K562 (cell line): ENCODE data around the gene MYMX. TPM values are rescaled to one million over a fixed set of nuclear protein-coding genes. Genes with fewer than 3 reads are reported as not detected.

Source experiments
- BDP1 ChIP-seq: IDR thresholded peaks from 3 replicates; pipeline ENCODE4 v1.6.1; 2011; ENCODE audit not compliant: insufficient read length, insufficient read depth
- FOXA3 ChIP-seq, 2 experiments: fragments of 450-650 bp in 1 of 2; sonication (generic) in 1 of 2; formaldehyde crosslinking; IDR thresholded peaks in 1 of 2; conservative IDR thresholded peaks in 1 of 2; 2 replicates each; pipeline versions ENCODE4 v1.4.0 to v1.8.0; 2020 to 2022; ENCODE audit warnings: mild to moderate bottlenecking in 2 of 2, missing genetic modification reagents in 1 of 2
- KDM2B ChIP-seq: fragments of 250-450 bp; sonication (Bioruptor Pico); IDR thresholded peaks from 2 replicates; pipeline ENCODE4 v1.8.0; 2021; ENCODE audit warnings: mild to moderate bottlenecking, moderate library complexity
- NCOA4 ChIP-seq: fragments of 450-650 bp; IDR thresholded peaks from 2 replicates; pipeline ENCODE4 v1.6.1; 2018; ENCODE audit warnings: mild to moderate bottlenecking; ENCODE audit not compliant: partially characterized antibody
- SPI1 ChIP-seq: IDR thresholded peaks from 2 replicates; pipeline ENCODE4 v1.6.1; 2011; ENCODE audit warnings: low read depth, low read length, control low read depth, borderline replicate concordance
- TRIM28 ChIP-seq: fragments of 450-650 bp; IDR thresholded peaks from 2 replicates; pipeline ENCODE4 v1.6.1; 2017
- polyA plus RNA-seq, 8 experiments: library from polyadenylated mRNA; depleted of rRNA in 4 of 8; stranded (reverse) in 5 of 8; unstranded in 3 of 8; fragments of >200 nt; fragmentation: Nextera tagmentation in 2 of 8; fragmentation: Illumina TruSeq in 1 of 8; extraction: Ambion mirVana in 2 of 8; extraction: Trizol in 1 of 8; gene quantifications; 2 replicates each; pipeline versions ENCODE4 v1.2.1 to v1.2.3, GENCODE V29; 2011 to 2014; ENCODE audit warnings: inconsistent platforms in 1 of 8, missing spikeins in 1 of 8
- total RNA-seq, 7 experiments: library from RNA; depleted of rRNA in 6 of 7; stranded (reverse); fragments of >200 nt in 6 of 7; fragmentation: Illumina TruSeq in 2 of 7; extraction: Trizol in 2 of 7; gene quantifications; 2 replicates each; pipeline versions ENCODE4 v1.2.1 to v1.2.3, GENCODE V29; 2011 to 2021; ENCODE audit warnings: low replicate concordance in 1 of 7
- TF ChIP-seq, protein P1 (sequence below): sonication (generic); formaldehyde crosslinking; IDR thresholded peaks from 2 replicates; pipeline ENCODE4 v1.8.1; 2022; ENCODE audit warnings: missing genetic modification reagents
- TF ChIP-seq, protein P2 (sequence below): fragments of 250-450 bp; sonication (Bioruptor Pico); IDR thresholded peaks from 2 replicates; pipeline ENCODE4 v1.4.0; 2020; ENCODE audit warnings: mild to moderate bottlenecking
- TF ChIP-seq, protein P3 (sequence below): fragments of 450-650 bp; IDR thresholded peaks from 2 replicates; pipeline ENCODE4 v1.6.1; 2016; ENCODE audit warnings: mild to moderate bottlenecking, moderate library complexity

Gene MYMX
- total and polyA plus RNA-seq, 9 of the 15 experiments (the other 6 are each of a cell fraction or from before 2014, with no cell fraction given) = 0.12 TPM; not detected in 8

DNA sequence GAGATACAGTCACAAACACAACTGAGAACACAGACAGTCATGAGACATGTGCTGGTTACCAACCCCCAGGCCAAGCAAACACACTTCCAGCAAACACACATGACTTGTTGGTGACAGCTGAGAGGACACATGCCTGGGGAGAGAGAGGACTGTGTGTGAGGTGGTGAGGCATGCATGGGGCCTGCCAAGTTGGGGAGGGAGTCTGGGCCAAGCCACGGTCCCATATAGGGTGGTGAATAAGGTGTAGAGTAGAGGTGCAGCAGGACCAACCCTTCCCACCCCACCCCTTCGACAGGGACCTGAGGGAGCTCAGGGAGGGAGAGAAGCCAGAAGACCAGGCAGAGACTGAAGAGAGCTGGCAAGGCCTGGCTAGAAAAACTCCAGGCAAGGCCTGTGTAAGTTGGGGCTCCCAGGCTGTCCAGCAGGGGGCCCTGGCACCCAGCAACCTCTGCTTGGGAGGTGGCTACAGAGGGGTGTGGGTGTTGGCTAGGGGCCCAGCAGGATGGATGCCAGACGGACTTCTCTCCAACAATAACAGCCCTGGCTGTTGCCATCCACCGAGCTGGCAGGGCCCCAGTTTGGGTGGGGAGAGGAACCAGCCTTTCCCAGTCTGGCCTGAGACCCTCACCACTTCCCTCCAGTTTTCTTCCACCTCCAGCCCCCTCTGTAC, 4.7 kb downstream of the MYMX start (continued):
- TF ChIP-seq BDP1 (no peak), FOXA3 (CRISPR knock-in tag; conservative IDR thresholded peaks at IDR 0.05 in 1 of 2, IDR thresholded peaks at IDR 0.05 in 1 of 2) (peak in 1 of 2 experiments; percentile 86; a peak in 2 of 4 replicates), SPI1 (no peak), TRIM28 (no peak), KDM2B (CRISPR knock-in tag) (no peak), NCOA4 (no peak)
- TF ChIP-seq, protein P1, sequence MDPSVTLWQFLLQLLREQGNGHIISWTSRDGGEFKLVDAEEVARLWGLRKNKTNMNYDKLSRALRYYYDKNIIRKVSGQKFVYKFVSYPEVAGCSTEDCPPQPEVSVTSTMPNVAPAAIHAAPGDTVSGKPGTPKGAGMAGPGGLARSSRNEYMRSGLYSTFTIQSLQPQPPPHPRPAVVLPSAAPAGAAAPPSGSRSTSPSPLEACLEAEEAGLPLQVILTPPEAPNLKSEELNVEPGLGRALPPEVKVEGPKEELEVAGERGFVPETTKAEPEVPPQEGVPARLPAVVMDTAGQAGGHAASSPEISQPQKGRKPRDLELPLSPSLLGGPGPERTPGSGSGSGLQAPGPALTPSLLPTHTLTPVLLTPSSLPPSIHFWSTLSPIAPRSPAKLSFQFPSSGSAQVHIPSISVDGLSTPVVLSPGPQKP = no peak
- TF ChIP-seq, protein P2, sequence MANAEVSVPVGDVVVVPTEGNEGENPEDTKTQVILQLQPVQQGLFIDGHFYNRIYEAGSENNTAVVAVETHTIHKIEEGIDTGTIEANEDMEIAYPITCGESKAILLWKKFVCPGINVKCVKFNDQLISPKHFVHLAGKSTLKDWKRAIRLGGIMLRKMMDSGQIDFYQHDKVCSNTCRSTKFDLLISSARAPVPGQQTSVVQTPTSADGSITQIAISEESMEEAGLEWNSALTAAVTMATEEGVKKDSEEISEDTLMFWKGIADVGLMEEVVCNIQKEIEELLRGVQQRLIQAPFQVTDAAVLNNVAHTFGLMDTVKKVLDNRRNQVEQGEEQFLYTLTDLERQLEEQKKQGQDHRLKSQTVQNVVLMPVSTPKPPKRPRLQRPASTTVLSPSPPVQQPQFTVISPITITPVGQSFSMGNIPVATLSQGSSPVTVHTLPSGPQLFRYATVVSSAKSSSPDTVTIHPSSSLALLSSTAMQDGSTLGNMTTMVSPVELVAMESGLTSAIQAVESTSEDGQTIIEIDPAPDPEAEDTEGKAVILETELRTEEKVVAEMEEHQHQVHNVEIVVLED = no peak
- TF ChIP-seq, protein P3, sequence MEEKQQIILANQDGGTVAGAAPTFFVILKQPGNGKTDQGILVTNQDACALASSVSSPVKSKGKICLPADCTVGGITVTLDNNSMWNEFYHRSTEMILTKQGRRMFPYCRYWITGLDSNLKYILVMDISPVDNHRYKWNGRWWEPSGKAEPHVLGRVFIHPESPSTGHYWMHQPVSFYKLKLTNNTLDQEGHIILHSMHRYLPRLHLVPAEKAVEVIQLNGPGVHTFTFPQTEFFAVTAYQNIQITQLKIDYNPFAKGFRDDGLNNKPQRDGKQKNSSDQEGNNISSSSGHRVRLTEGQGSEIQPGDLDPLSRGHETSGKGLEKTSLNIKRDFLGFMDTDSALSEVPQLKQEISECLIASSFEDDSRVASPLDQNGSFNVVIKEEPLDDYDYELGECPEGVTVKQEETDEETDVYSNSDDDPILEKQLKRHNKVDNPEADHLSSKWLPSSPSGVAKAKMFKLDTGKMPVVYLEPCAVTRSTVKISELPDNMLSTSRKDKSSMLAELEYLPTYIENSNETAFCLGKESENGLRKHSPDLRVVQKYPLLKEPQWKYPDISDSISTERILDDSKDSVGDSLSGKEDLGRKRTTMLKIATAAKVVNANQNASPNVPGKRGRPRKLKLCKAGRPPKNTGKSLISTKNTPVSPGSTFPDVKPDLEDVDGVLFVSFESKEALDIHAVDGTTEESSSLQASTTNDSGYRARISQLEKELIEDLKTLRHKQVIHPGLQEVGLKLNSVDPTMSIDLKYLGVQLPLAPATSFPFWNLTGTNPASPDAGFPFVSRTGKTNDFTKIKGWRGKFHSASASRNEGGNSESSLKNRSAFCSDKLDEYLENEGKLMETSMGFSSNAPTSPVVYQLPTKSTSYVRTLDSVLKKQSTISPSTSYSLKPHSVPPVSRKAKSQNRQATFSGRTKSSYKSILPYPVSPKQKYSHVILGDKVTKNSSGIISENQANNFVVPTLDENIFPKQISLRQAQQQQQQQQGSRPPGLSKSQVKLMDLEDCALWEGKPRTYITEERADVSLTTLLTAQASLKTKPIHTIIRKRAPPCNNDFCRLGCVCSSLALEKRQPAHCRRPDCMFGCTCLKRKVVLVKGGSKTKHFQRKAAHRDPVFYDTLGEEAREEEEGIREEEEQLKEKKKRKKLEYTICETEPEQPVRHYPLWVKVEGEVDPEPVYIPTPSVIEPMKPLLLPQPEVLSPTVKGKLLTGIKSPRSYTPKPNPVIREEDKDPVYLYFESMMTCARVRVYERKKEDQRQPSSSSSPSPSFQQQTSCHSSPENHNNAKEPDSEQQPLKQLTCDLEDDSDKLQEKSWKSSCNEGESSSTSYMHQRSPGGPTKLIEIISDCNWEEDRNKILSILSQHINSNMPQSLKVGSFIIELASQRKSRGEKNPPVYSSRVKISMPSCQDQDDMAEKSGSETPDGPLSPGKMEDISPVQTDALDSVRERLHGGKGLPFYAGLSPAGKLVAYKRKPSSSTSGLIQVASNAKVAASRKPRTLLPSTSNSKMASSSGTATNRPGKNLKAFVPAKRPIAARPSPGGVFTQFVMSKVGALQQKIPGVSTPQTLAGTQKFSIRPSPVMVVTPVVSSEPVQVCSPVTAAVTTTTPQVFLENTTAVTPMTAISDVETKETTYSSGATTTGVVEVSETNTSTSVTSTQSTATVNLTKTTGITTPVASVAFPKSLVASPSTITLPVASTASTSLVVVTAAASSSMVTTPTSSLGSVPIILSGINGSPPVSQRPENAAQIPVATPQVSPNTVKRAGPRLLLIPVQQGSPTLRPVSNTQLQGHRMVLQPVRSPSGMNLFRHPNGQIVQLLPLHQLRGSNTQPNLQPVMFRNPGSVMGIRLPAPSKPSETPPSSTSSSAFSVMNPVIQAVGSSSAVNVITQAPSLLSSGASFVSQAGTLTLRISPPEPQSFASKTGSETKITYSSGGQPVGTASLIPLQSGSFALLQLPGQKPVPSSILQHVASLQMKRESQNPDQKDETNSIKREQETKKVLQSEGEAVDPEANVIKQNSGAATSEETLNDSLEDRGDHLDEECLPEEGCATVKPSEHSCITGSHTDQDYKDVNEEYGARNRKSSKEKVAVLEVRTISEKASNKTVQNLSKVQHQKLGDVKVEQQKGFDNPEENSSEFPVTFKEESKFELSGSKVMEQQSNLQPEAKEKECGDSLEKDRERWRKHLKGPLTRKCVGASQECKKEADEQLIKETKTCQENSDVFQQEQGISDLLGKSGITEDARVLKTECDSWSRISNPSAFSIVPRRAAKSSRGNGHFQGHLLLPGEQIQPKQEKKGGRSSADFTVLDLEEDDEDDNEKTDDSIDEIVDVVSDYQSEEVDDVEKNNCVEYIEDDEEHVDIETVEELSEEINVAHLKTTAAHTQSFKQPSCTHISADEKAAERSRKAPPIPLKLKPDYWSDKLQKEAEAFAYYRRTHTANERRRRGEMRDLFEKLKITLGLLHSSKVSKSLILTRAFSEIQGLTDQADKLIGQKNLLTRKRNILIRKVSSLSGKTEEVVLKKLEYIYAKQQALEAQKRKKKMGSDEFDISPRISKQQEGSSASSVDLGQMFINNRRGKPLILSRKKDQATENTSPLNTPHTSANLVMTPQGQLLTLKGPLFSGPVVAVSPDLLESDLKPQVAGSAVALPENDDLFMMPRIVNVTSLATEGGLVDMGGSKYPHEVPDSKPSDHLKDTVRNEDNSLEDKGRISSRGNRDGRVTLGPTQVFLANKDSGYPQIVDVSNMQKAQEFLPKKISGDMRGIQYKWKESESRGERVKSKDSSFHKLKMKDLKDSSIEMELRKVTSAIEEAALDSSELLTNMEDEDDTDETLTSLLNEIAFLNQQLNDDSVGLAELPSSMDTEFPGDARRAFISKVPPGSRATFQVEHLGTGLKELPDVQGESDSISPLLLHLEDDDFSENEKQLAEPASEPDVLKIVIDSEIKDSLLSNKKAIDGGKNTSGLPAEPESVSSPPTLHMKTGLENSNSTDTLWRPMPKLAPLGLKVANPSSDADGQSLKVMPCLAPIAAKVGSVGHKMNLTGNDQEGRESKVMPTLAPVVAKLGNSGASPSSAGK = no peak
